Measurements from ENCODE around the gene KIAA0232.
A peak's percentile ranks its signal among the peaks of the same experiment; 100 is the strongest.
"Not testable (repeated sequence)": the region's sequence is repeated elsewhere in the genome, so short reads cannot be mapped to it uniquely, and the experiment has no call there.

The KIAA0232 gene

GRCh38 chr4:6755088-6755753 is 27.3 kb upstream of the KIAA0232 start:
- no peak for DNase-seq (ENCODE audit: low spot score)
- no peak for FAIRE-seq

DNA sequence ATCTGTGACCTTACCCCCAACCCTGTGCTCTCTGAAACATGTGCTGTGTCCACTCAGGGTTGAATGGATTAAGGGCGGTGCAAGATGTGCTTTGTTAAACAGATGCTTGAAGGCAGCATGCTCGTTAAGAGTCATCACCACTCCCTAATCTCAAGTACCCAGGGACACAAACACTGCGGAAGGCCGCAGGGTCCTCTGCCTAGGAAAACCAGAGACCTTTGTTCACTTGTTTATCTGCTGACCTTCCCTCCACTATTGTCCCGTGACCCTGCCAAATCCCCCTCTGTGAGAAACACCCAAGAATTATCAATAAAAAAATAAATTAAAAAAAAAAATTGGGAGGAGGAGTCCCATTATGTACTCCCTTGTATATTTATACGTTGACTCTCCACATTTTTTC is 26.2 kb upstream of the KIAA0232 start:
- FAIRE-seq; DNase-seq (ENCODE audit: low spot score): not testable (repeated sequence)

DNA sequence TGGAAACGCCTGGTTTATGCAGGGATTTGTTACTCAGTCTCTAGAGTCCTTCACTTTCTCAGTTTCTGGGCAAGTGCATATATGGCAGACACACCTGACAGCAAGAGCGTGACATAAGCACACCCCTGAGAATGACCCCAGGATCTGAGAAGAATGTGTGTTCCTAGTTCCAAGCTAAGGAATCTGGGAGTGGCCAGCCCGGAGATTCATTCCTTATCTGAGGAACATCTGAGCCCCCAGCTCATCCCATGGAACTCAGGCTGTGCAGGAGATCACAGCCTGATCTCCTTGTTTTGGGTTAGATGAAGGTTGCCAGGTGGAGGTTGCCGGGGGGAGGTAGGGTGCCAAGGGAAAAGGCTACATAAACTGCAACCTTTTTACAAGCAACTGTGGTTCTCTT is 23.8 kb upstream of the KIAA0232 start:
- no peak for FAIRE-seq

DNA sequence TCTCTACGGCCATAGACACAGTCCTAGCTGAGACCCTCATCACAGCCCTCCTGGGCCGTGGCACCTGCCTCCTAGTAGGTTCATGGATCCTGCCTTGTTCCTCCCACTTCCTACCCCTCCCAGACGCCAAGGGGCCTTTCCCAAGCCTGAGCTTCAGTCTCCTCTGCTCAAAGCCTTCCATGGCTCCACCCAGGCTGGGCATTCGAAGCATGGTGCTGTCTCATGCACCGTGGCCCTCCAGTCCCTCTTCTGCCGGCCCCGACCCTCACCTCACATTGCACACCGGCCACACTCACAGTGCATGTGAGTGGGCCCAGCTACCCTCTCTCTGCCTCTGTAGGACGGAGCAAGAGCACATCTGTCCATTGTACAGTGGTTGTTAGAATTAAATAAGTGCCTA is 21.7 kb upstream of the KIAA0232 start:
- FAIRE-seq (no peak), DNase-seq (ENCODE audit: low spot score) (no peak)

More for the DNA sequence above, 23.8 kb upstream of the KIAA0232 start:
- DNase-seq (ENCODE audit: low spot score): no peak

DNA sequence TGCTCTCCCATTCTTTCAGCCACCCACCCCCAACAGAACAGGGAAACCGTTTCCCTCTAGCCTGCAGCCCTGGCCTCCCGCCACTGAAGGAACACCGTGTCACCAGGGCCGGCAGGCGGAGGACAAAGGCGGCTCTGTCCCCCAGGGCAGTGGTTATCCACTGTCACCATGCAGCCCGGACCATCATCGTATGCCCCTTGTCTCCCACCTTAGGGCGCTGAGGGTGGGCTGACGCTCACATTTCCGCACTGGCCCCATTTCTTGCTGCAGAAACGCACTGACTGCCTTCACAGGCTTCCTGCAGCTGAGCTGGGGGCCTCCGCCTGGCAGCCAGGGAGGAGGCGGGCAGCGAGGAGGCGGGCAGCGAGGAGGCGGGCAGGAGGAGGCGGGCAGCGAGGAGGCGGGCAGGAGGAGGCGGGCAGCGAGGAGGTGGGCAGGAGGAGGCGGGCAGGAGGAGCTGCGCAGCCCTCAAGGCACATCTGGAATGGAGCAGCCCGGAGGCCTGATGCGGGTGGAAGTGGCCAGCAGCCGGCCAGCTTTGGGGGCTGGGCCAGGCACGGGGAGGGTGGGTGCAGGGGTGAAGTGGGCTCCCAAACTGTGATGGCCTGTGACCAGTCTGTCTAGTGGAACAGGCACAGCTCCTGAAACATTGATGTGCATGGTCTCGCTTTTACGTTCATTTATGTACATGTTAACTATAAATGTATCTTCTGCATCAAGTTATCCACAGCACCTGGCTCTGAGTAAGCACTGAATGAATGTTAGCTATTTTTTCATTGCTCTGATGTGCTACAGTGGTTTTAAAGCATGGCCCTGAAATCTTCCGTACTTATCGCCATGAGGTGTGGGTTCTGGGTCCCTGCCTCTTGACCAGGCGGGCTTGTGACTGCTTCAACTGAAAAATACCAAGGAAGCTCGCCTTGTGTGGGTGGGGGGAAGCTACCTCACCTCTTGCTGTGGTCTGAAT is 20.6 kb upstream of the KIAA0232 start:
- no peak for FAIRE-seq
- no peak for DNase-seq (ENCODE audit: low spot score)

GRCh38 chr4:6763330-6763851 is 19.1 kb upstream of the KIAA0232 start:
- FAIRE-seq (no peak), DNase-seq (ENCODE audit: low spot score) (no peak)

DNA sequence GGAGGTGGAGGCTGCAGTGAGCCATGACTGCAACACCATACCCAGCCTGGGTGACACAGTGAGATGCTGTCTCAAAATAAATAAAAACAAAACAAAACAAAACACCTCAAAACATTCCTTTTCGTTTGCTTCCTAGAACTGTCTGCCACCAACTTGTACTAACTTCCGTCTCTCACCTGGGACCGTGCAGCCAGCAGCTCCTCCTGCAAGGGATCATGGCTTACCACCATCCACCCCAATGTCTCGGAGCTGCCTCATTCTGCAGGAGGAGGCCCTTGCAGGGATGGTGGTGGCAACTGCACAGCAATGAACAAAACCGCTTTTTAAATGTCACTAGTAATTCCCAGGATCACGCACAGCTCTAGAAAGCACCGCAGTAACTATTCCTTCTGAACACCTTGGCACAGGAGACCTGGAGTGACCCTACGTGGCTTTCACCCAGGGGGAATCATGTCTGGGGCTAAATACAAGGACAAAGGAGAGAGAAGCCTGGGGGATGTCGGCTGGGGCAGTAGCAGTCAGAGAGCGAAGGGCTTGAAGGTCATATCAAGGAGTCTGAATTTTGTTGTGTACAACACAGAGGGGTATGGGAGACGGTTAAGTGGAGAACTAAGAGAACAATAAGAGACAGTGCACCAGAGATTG is 17.4 kb upstream of the KIAA0232 start:
- no peak for FAIRE-seq
- no peak for DNase-seq (ENCODE audit: low spot score)

GRCh38 chr4:6765703-6766102 is 16.8 kb upstream of the KIAA0232 start:
- FAIRE-seq (no peak), DNase-seq (ENCODE audit: low spot score) (no peak)

GRCh38 chr4:6767386-6767747 is 15.2 kb upstream of the KIAA0232 start:
- no peak for FAIRE-seq

GRCh38 chr4:6767748-6768538 is 14.6 kb upstream of the KIAA0232 start:
- DNase-seq (ENCODE audit: low spot score) (no peak), FAIRE-seq (no peak)

More at GRCh38 chr4:6767386-6767747, 15.2 kb upstream of the KIAA0232 start:
- DNase-seq (ENCODE audit: low spot score): no peak

DNA sequence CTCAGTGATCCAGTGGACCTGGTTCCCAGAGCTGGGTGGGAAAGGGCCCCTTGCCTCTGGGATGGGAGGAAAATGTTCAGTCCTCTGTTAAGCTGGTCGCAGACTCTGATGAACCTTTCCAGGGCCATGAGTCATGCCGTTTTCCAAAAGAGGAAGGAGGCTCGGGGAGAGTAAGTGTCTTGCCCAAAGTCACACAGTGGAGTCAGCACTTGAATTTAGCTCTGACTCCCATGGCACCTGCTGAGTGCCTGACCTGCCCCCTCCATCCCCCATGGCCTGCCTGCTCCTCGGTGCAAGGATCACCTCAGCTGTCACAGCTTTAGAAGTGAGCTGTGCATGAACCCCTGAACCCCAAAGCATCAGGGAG is 14.0 kb upstream of the KIAA0232 start:
- DNase-seq (ENCODE audit: low spot score) (no peak), FAIRE-seq (no peak)

GRCh38 chr4:6769233-6769988 is 13.1 kb upstream of the KIAA0232 start:
- DNase-seq (ENCODE audit: low spot score) (no peak), FAIRE-seq (no peak)

GRCh38 chr4:6769989-6770420 is 12.5 kb upstream of the KIAA0232 start:
- DNase-seq (ENCODE audit: low spot score) (no peak), FAIRE-seq (no peak)

- no peak for DNase-seq (ENCODE audit: low spot score)
- no peak for FAIRE-seq
Measured at GRCh38 chr4:6770581-6771228, 11.8 kb upstream of the KIAA0232 start.

DNA sequence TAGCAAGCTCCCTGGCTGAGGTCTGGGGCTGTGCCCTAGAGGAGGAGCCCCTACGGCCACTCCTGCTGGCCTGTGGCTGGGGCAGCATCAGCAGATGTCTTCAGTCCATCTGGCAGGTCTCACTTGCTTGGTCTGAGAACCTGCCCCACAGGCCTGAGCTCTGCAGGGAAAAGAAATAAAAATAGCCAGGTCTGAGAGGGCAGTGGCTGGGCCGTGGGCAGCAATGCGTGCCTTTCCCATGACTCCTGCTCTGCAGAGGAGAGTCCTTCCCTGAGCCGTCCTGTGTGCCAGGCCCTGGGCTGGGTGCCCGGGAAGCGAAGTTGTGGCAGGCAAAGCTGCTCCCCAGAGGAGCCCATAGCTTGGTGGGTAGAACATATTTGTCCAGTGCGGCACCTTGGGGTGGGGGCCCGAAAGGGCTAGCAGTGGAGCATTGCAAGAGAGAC is 11.3 kb upstream of the KIAA0232 start:
- DNase-seq (ENCODE audit: low spot score): peak; percentile 49
- FAIRE-seq: peak; percentile 51

DNA sequence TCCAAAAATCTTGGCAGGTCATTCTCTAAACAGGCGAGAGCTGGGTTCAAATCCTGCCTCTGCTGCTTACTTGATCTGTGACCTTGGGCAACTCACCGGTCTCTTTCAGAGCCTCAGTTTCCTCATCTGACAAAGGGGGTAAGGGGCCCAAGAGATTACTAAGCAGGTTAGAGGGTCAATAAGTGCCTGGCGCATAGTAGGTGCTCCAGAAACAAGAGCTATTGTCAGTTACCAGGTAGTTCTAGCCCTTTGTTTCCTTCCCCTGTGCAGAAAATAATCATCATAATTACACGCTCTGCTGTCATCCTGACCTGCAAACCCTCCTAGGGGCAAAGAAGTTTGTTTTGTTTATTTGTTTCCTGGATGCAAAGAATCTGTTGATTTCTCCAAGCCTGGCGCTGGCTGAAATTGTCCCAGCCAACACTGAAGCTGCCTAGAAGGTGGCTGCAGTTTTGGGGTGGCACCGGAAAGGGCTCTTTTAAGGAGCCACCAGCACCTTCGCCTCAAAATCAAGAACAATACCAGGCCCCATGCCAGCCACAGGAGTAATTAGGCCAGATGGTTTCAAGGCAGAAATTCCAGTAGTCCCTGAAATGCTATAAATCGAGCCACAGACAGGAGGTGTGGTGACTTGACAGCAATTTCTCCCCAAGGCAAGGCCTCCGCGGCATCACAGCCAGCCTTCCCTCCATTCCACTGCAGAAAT is 10.2 kb upstream of the KIAA0232 start:
- DNase-seq (ENCODE audit: low spot score) (no peak), FAIRE-seq (no peak)

DNA sequence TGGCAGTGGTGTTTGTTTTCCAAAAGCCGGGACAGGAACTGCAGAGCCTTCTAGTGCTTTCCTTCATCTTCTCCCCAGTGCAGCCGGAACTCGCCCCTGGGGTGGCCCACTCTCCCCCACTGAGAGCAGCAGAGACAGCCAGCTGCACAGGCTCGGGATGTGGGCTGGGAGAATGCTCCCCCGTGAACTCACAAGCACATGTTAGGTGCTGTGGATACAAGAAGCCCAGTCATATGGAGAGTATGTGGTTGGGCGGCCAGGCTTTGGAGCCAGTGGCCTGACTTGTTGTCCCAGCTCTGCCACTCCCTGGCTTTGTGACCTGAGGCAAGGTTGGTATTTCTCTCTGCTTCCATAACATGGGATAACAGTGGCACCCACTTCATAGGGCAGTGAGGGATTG is 9.4 kb upstream of the KIAA0232 start:
- no peak for DNase-seq (ENCODE audit: low spot score)
- no peak for FAIRE-seq

DNA sequence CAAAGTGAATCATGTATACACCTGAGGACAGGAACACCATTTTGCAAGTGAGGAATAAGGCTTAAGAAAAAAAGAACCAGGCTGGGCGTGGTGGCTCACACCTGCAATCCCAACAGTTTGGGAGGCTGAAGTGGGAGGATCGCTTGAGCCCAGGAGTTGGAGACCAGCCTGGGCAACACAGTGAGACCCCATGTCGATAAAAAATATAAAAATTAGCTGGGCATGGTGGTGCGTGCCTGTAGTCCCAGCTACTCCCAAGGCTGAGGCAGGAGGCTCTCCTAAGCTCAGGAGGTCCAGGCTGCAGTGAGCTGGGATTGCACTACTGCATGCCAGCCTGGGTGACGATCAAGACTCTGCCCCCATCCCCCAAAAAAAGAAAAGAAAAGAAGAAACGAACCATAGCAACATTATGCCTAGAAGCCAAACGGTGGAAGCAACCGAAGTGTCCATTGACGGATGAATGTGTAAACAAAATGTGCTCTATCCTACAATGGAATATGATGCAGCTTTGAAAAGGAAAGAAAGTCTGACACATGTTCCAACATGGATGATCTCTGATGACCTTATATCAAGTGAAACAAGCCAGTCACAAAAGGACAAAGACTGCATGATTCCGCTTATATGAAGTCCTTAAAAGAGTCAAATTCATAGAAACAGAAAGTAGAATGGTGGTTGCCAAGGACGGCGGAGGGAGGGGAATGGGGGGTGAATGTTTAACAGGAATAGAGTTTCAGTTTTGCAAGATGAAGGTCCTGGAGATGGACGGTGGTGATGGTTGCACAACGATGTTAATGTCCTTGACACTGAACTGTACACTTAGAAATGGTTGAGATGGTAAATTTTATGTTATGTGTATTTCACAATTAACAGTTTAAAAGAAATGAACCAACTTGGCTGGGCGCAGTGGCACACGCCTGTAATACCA is 8.6 kb upstream of the KIAA0232 start:
- no peak for FAIRE-seq
- DNase-seq (ENCODE audit: low spot score): no peak

Measured in RCC 7860 (cell line).